ENCODE measurements around the gene ADGRG3. TPM values are rescaled to one million over a fixed set of nuclear protein-coding genes. Genes with fewer than 3 reads are reported as not detected.

The ADGRG3 gene
- total and polyA plus RNA-seq, 9 of the 15 experiments (the other 6 are each of a cell fraction or from before 2014, with no cell fraction given): 0.09 to 0.52 (median 0.14) TPM; not detected in 3

DNA sequence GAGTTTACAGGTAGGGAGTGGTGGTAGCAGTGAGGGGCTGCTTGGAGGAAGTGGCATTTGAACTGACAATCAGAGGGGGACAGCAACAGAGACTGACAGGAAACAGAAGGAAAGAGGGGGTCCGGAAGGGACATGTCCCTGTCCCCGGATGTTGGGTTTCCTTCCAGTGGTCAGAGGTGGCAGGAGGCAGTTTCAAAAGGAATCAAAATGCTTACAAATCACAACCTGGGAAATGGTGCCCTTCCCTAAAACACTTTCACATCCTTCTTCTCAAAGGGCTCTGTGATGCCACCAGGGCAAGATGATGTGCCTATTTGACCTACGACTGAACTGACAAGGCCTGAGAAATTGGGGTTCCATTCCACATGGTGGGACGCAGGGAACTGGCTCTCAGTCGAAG is 20.0 kb upstream of the ADGRG3 start (continued):
- TF ChIP-seq, protein P1, sequence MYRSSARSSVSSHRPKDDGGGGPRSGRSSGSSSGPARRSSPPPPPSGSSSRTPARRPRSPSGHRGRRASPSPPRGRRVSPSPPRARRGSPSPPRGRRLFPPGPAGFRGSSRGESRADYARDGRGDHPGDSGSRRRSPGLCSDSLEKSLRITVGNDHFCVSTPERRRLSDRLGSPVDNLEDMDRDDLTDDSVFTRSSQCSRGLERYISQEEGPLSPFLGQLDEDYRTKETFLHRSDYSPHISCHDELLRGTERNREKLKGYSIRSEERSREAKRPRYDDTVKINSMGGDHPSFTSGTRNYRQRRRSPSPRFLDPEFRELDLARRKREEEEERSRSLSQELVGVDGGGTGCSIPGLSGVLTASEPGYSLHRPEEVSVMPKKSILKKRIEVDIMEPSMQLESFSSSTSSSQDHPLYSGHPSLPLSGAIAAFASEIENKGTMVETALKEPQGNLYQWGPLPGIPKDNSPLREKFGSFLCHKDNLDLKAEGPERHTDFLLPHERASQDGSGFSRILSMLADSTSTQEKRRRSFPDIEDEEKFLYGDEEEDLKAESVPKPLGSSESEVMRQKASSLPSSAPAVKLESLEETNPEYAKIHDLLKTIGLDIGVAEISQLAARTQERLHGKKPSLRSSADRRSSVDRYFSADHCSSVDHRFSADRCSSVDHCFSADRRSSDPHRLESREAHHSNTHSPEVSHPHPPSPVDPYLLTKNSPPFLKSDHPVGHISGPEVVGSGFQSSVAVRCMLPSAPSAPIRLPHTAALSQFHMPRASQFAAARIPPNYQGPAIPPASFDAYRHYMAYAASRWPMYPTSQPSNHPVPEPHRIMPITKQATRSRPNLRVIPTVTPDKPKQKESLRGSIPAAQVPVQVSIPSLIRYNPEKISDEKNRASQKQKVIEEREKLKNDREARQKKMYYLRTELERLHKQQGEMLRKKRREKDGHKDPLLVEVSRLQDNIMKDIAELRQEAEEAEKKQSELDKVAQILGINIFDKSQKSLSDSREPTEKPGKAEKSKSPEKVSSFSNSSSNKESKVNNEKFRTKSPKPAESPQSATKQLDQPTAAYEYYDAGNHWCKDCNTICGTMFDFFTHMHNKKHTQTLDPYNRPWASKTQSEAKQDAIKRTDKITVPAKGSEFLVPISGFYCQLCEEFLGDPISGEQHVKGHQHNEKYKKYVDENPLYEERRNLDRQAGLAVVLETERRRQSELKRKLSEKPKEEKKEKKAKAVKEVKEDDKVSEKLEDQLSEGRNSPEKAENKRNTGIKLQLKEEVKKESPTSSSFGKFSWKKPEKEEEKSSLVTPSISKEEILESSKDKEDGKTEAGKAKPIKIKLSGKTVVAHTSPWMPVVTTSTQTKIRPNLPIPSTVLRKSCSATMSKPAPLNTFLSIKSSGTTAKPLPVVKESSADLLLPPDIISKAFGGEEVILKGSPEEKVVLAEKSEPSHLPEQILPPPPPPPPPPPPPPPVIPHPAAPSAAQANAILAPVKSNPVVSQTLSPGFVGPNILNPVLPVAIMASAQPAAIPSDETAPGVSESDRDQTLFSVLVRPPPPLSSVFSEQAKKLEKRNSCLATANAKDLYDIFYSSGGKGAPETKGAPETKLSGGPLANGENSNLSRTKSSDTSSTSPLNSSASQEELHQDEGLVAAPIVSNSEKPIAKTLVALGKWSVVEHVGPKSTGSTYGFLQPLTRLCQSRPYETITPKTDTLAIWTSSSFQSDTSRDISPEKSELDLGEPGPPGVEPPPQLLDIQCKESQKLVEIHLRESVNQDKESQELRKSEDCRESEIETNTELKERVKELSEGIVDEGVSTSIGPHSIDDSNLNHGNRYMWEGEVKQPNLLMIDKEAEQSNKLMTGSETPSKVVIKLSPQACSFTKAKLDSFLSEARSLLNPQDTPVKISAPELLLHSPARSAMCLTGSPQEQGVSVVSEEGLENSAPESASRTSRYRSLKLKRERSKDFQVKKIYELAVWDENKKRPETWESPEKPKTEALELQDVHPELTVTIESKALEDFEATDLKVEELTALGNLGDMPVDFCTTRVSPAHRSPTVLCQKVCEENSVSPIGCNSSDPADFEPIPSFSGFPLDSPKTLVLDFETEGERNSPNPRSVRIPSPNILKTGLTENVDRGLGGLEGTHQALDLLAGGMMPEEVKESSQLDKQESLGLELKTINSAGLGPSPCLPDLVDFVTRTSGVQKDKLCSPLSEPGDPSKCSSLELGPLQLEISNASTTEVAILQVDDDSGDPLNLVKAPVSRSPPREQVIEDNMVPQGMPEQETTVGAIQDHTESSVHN (IDR thresholded peaks at IDR 0.05; ENCODE audit: borderline replicate concordance in 1 of 2, low read depth in 1 of 2): no peak
- TF ChIP-seq ZKSCAN3 (CRISPR knock-in tag; IDR thresholded peaks at IDR 0.05) (no peak), ADNP (tag; IDR thresholded peaks at IDR 0.05) (no peak), GATAD2B (IDR thresholded peaks at IDR 0.05; ENCODE audit: borderline replicate concordance) (no peak), NR2C2 (CRISPR knock-in tag; IDR thresholded peaks at IDR 0.05) (no peak), NR2C2 (tag; IDR thresholded peaks at IDR 0.05) (no peak)
- TF ChIP-seq, protein P2, sequence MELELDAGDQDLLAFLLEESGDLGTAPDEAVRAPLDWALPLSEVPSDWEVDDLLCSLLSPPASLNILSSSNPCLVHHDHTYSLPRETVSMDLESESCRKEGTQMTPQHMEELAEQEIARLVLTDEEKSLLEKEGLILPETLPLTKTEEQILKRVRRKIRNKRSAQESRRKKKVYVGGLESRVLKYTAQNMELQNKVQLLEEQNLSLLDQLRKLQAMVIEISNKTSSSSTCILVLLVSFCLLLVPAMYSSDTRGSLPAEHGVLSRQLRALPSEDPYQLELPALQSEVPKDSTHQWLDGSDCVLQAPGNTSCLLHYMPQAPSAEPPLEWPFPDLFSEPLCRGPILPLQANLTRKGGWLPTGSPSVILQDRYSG (tag; conservative IDR thresholded peaks at IDR 0.05; ENCODE audit: low read depth): no peak
- TF ChIP-seq, protein P3, sequence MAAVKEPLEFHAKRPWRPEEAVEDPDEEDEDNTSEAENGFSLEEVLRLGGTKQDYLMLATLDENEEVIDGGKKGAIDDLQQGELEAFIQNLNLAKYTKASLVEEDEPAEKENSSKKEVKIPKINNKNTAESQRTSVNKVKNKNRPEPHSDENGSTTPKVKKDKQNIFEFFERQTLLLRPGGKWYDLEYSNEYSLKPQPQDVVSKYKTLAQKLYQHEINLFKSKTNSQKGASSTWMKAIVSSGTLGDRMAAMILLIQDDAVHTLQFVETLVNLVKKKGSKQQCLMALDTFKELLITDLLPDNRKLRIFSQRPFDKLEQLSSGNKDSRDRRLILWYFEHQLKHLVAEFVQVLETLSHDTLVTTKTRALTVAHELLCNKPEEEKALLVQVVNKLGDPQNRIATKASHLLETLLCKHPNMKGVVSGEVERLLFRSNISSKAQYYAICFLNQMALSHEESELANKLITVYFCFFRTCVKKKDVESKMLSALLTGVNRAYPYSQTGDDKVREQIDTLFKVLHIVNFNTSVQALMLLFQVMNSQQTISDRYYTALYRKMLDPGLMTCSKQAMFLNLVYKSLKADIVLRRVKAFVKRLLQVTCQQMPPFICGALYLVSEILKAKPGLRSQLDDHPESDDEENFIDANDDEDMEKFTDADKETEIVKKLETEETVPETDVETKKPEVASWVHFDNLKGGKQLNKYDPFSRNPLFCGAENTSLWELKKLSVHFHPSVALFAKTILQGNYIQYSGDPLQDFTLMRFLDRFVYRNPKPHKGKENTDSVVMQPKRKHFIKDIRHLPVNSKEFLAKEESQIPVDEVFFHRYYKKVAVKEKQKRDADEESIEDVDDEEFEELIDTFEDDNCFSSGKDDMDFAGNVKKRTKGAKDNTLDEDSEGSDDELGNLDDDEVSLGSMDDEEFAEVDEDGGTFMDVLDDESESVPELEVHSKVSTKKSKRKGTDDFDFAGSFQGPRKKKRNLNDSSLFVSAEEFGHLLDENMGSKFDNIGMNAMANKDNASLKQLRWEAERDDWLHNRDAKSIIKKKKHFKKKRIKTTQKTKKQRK (IDR thresholded peaks at IDR 0.05; ENCODE audit: borderline replicate concordance, low read depth, low read length): no peak
